HG03196 (cell line): ENCODE data around the gene RNF157.
"Not testable (repeated sequence)": the region's sequence is repeated elsewhere in the genome, so short reads cannot be mapped to it uniquely, and the experiment has no call there.

Experiments used
- ATAC-seq: cut with Tn5 transposase; IDR thresholded peaks from one replicate; pipeline ENCODE4 v1.9.1; 2021; ENCODE audit not compliant: unreplicated experiment

RNF157 gene

GRCh38 chr17:76193591-76193990, 46.7 kb downstream of the RNF157 start:
- no peak for ATAC-seq

DNA sequence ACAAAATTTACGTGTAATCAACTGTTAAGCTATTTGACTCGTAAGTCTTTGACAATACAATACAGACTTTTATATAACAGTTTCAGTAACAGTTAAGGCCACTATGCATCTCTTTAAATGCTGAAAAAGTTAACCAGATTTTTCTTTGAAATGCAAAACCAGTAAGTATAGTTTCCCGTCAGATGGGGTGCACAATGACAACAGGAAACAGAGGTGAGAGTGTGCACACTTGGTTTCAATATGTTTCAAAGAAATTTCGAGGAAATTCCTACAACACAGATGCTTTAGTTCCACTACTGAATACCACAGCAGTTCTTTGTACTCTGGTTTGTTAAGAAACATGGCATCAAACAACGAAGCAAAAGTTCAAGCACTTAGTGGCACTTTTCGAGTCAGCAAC, 48.4 kb downstream of the RNF157 start:
- peak; percentile 58 for ATAC-seq

GRCh38 chr17:76189741-76190140, 50.6 kb downstream of the RNF157 start:
- ATAC-seq = no peak

DNA sequence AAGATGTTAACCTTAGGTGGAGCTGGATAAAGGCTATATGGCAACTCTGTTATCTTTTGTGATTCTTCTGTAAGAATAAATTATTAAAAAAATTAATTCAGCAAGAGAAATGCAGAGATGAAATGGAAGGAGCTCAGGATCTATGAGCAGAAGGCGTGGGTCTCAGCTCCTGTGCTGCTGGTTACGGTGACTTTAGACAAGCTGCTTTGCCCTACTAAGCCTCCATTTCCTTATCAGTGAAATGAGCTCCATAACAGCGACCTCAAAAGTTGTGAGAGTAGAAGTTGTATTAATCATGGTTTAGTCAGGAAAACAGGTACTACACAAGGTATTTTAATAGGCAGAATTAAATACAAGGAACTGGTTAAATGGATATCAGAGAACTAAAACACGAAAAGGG, 51.0 kb downstream of the RNF157 start:
- no peak for ATAC-seq

DNA sequence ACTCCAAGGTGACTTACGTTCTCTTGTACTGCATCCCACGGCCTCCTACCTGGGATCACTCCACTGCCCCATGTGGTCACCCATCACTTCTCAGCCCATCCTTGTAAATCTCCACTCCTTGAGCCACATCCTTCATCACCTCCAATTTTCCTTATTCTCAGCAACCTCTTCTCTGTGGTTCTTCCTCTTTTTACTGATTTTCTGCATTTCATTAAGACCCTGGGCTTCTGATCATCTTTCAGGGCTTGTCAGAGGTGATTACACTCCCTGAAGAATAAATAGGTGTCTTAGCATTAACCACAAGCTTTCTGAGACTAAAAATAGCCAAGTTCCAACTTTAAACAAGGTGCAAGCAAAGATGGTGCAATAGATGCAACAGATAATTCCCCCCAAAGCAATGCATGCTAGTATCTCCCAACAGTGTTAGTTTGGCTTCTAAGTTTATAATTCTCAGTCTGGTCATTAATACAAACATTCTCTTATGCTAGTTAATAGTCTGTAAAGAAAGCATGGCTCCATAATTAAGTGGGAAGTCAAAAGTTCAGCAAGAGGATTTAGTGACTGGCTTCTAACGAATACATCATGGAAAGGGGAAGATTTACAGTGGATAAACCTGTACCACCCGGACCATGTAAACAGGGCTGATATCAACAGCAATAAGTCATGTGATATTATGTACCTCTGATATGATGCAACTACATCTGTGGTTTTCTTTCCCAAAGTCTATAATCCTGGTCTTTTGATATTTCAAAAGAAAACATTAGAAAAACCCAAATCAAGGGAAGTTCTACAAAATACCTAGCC, 51.9 kb downstream of the RNF157 start:
- ATAC-seq = no peak

DNA sequence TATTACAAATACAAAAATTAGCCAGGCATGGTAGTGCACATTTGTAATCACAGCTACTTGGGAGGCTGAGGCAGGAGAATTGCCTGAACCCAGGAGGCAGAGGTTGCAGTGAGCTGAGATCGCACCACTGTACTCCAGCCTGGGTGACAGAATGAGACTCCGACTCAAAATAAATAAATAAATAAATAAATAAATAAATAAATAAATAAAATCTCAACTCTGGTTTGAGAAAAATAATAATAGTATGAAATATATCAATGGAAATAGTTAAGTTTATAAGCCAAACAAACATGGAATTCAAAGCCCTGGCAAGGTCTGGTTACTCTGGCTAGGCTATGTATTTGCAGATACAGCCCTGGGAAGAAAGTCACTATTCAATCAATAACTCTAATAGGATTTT, 53.5 kb downstream of the RNF157 start:
- not testable (repeated sequence) for ATAC-seq

DNA sequence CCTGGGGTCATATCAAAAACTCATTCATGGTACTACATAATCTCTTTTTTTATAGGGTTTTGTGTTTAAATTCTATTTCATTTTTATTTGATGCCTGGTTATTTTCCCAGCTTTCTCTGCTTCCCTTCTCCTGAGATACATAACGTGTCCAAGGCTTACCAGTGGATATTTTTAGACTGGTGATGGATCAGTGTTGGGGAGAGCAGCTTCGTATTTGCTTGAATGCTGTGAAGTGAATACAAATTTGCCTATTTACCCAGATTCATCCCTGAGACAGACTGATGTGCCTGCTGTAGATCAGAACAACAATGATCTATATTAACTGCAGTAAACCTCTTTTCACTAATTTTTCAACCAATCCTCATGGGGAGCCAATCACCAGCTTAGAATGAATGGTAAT, 56.0 kb downstream of the RNF157 start:
- ATAC-seq = no peak

GRCh38 chr17:76182016-76182764, 58.1 kb downstream of the RNF157 start:
- peak; percentile 62 for ATAC-seq

GRCh38 chr17:76179496-76180467, 60.5 kb downstream of the RNF157 start:
- ATAC-seq = no peak

- ATAC-seq = no peak
These were observed 62.2 kb downstream of the RNF157 start for GRCh38 chr17:76178124-76178523.

- ATAC-seq = no peak
These were observed 63.4 kb downstream of the RNF157 start for GRCh38 chr17:76176701-76177574.

DNA sequence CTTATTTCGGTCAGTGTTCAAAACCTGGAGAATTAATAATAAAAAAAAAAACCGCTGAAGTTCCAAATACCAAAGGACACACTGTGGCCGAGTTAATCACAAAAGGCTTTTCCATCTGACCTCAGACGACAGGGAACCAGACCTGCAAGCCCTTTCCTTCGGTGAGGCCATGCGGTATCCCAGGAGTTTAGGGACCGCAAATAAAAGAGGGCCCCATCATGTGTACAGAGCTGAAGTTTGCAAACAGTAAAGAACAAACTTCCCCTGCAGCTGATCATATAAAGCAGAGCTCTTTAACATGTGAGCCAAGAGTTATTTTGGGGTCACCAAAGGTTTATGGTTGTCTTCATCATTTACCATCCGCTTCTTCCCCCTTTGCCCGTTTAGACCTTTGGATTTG, 66.3 kb downstream of the RNF157 start:
- ATAC-seq = no peak

- no peak for ATAC-seq
These were observed 66.8 kb downstream of the RNF157 start for GRCh38 chr17:76173474-76173873.

DNA sequence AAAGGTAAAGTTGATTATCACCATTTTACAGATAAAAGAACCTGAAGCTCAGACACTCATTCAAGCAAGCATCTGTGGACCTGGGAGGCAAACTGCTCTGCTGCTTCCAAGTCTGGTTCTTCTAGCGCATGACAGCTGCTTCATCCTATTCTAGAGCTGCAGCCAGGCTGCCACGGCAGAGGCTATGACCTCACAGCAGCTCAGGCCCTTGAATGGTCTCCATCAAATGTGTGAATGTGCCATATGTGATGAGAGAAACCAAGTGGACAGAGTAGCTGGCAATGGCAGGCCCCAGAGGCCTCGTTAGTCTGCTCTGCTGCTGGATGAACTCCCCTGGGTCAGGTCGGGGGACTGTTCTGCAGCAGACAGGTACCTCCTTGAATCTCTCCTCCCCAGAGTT, 68.6 kb downstream of the RNF157 start:
- no peak for ATAC-seq

DNA sequence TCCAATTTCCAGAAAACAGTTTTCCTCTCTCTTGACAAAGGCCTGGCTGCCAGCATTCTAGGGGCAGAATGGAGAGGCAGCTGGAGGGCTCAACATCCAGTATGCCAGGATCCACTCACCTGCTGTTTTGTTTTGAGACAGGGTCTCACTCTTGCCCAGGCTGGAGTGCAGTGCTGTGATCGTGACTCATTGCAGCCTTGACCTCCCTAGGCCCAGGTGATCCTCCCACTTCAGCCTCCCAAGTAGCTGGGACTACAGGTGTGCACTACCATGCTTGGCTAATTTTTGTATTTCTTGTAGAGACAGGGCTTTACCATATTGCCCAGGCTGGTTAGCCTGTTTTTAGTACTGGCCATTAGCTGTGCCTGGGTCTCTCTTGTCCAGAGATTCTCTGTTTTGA, 70.2 kb downstream of the RNF157 start:
- no peak for ATAC-seq

GRCh38 chr17:76166906-76167305, 73.4 kb downstream of the RNF157 start:
- ATAC-seq = no peak

DNA sequence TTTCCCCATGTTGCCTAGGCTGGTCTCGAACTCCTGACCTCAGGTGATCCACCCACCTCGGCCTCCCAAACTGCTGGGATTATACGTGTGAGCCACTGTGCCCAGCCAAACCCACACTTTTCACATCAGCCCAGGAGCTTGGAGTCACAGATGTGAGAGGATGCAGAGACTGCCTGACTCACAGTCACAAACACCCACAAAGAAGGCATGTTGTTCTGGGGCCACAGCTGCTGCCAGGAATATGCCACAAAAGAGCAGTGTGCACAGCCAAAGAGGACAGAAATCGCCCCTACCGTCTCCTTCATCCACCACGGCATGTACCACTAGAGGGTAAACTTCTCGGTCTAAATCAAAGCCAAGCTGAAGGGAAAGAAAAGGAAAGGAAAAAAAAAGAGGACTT, 74.1 kb downstream of the RNF157 start:
- no peak for ATAC-seq

GRCh38 chr17:76164331-76164730, 76.0 kb downstream of the RNF157 start:
- no peak for ATAC-seq

GRCh38 chr17:76163919-76164318, 76.4 kb downstream of the RNF157 start:
- no peak for ATAC-seq

- ATAC-seq = no peak
These were observed 78.5 kb downstream of the RNF157 start for GRCh38 chr17:76161619-76162266.
